ENCODE measurements around the gene NPBWR2.
"Not testable (repeated sequence)": the region's sequence is repeated elsewhere in the genome, so short reads cannot be mapped to it uniquely, and the experiment has no call there.

Gene NPBWR2

DNA sequence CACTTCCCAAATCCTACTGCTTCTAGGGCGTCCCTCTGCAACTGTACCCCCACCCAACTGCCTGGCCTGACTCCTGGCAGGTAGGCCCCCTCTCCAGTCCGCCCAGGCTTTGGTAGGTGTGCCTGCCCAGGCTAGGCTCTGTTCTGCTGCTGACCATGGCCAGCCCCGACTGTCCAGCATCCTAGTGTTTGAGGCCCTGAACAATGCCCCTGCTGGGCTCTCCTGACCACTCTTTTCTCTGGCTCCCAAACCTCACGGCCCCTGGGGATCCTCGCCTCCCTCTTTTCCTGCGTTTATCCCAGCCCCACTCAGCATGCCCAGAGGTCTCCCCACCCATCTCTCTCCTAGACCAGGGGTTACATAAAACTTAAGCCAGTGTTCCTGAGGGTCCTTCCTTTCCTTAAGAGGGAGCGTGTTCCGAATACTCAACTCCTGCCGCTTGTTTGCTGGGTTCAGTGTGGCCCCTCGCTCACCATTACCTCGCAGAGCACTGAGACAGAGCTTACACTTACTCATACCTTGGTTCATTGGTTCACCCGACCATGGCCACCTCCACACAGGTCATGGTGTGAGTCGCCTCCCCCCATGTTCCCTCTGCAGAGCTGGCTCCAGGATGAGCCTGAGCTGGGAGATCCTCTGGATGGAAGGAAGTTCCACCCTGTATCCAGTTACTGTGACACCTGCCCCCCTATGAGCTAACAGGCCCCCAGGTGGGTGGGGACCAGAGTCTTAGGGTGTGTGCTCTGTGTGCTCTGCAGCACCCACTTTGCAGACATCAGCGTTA is 35.8 kb upstream of the NPBWR2 start:
- DNase-seq (ENCODE audit: low spot score): no peak

- no peak for DNase-seq (ENCODE audit: low spot score)
Observed at GRCh38 chr20:64142590-64142989, 35.2 kb upstream of the NPBWR2 start.

- DNase-seq (ENCODE audit: low spot score): no peak
Observed at GRCh38 chr20:64140956-64141355, 33.6 kb upstream of the NPBWR2 start.

DNA sequence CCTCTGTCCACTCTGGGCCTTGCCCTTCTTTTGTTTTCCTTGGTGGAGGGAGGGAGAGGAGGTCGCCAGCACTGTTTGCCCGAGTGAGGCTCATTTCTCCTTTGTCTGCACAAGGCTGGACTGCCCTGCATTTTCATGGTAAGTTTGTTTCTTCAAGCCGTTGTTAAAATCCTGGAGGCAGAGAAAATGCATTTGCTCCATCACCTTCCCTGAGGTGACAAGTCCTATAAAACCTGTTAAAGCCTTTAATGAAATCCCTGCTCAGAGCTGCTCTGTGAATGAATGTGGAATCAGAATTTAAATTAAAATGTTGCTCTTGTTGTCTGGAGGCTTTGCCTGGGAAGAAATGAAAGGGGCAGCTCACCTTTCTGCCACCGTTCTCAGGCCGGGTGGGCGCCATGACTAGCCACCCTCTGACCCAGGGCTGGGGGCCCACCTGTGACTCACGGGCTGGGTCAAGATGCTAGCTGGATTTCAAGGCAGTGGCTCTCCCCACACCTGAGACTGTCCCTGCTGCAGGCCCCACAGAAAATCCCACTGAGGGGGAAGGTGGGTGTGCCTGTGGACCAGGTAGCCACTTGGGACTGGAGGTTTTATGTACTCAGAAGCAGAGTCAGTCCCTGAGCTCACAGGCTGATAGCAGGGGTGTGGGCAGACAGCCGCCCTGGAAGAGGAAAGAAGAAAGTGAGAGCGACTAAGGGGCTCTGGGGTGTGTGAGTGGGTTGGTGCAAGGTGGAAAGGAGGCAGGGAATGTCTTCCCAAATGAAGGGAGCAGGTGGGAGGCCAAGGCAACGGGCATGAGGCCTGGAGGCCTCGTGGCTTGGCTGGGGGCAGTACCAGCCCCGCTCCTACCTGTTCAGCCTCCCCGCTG is 32.9 kb upstream of the NPBWR2 start:
- DNase-seq (ENCODE audit: low spot score): no peak

DNA sequence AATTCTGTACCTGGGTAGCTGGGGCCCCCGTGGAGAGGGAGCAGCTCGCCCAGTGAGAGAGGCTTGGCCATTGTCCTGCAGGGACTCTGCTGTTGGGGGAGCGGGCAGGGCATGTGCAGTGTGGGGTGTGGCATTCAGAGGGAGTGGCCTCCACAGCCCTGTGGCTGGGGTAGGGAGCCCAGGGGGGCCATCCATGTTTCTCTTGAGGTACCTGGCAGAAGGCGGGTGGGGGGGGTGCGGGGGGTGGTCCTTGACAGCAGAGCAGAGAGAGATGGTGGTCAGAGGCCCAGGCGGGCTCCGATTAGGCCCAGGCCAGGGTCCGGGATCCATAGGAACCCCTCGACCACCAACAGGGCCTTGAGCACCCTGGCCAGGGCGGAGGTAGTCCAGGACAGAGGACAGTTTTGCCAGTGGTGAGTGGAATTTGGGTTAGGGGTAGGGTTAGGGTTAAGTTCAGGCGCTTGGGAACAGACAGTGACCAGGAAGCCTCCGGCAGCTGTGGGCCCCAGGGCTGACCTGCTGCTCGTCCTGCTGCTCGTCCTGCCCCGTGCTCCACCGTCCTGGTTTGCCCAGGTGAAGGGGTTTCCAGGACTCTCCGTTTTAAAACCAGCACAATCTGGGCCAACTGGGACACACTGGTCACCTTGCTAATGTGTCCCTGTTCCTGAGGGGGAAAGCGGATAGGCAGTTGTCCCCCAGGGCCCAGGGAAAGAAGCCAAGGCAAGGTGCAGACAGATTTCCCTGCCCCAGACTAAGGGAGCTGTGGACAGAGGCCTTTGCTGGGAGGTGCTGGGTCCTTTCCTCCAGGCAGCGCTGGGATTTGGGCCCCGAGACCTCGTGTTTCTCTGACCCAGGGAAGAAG is 32.1 kb upstream of the NPBWR2 start:
- no peak for DNase-seq (ENCODE audit: low spot score)

DNA sequence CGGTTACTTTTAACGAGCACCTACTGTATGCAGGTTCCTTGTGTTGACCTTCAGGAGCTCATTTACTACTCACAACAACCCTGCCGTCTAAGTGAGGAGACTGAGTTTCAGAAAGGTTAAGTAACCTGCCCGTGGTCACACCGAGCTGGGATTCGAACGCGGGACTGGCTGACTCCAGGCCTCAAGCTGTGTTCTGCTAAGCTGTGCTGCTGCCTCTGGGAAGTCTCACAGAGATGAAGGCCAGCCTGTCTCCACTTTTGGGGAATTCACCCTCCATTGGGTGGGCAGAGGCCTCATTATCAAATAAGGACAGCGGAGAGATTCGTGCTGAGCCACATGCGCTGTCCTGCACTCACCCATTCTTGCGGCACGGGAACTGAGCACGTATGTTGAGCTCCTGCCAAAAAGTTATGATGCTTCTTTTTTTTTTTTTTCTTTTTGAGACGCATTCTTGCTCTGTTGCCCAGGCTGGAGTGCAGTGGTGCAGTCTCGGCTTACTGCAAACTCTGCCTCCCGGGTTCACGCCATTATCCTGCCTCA is 31.0 kb upstream of the NPBWR2 start:
- DNase-seq (ENCODE audit: low spot score): no peak

GRCh38 chr20:64137598-64138031 is 30.2 kb upstream of the NPBWR2 start:
- no peak for DNase-seq (ENCODE audit: low spot score)

DNA sequence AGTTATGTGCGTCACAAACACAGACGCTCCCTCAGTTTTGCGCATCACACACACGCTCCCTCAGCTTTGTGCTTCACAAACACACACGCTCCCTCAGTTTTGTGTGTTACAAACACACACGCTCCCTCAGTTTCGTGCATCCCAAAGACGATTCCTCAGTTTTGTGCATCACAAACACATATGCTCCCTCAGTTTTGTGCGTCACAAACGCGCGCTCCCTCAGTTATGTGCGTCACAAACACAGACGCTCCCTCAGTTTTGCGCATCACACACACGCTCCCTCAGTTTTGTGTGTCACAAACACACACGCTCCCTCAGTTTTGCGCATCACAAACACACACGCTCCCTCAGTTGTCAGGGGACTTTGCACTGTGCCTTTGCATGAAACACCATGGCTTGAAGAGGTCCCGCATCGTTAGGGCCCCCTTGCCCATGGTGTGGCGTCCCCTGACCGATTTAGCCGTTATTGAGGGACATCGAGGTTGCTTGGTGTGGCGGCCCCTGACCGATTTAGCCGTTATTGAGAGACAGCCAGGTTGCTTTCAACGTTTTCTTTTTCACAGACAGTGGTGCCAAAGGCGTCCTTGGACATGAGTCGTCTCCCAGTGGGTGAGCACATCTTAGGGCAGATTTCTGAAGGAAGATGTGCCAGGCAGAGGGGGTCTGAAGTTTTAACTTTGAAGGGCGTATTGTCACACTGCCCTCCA is 28.8 kb upstream of the NPBWR2 start:
- DNase-seq (ENCODE audit: low spot score): no peak

- not testable (repeated sequence) for DNase-seq (ENCODE audit: low spot score)
Observed at GRCh38 chr20:64134744-64135143, 27.4 kb upstream of the NPBWR2 start.

- DNase-seq (ENCODE audit: low spot score): no peak
Observed at GRCh38 chr20:64133951-64134407, 26.6 kb upstream of the NPBWR2 start.

GRCh38 chr20:64131406-64131805 is 24.0 kb upstream of the NPBWR2 start:
- no peak for DNase-seq (ENCODE audit: low spot score)

DNA sequence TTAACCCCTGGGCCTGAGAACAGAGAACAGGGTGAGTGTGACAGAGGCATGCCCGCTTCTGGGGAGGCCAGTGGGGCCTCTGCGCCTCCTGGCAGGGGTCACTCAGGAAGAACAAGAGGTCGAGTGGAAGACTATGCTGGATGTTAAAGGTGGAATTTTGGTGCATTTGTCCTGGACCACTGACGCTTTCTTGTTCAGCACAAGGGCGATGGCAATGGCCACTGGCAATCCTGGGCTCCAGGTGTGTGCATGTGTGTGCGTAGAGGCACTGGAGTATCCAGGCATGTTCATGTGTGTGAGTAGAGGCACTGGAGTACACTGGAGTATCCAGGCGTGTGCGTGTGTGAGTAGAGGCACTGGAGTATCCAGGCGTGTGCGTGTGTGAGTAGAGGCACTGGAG is 23.5 kb upstream of the NPBWR2 start:
- no peak for DNase-seq (ENCODE audit: low spot score)

DNA sequence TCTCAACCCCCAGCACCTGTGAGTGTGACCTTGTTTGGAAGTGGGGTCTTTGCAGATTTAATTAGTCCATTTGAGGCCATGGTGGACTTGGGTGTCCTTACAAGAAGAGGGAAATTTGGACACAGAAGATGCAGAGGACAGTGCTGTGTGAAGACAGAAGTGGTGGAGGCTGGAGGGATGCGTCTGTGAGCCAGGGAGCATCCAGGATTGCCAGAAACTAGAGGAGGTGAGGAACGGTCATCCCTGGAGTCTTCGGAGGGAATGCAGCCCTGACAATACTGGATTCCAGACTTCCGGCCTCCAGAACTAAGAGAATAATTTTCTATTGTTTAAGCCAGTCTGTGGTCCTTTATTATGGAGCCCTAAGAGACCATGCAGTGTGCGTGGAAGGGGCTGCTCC is 22.9 kb upstream of the NPBWR2 start:
- DNase-seq (ENCODE audit: low spot score): no peak

DNA sequence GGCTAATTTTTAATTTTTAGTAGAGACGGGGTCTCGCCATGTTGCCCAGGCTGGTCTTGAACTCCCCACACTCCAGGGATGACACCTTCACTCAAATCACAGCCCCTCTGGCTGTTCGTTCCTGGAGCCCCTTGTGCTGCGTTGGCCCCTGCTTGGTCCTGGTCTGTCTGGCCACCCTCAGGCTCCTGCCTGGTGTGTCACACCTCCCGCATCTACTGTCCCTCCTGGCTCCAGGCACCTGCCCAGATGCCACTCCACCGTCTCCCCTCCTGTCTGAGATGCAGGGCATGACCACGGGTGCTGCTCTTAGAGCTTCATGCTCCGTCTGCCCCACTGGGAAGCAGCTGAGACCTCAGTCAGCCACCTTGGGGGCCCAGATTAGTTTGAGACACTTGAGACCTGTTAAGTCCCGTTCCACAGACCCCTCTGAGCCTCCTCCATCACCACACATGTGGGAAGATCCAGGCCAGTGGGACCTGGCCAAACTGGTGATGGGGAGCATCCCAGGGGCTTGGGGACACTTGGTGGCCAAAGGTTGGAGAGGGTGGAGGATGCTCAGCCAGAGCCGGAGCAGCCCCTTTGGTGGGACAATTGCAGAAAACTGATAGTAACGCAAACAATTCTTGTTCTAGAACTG is 21.9 kb upstream of the NPBWR2 start:
- DNase-seq (ENCODE audit: low spot score): no peak

GRCh38 chr20:64123517-64123916 is 16.2 kb upstream of the NPBWR2 start:
- DNase-seq (ENCODE audit: low spot score): not testable (repeated sequence)

GRCh38 chr20:64122927-64123326 is 15.6 kb upstream of the NPBWR2 start:
- not testable (repeated sequence) for DNase-seq (ENCODE audit: low spot score)

- DNase-seq (ENCODE audit: low spot score): no peak
Observed at GRCh38 chr20:64121586-64121985, 14.2 kb upstream of the NPBWR2 start.

DNA sequence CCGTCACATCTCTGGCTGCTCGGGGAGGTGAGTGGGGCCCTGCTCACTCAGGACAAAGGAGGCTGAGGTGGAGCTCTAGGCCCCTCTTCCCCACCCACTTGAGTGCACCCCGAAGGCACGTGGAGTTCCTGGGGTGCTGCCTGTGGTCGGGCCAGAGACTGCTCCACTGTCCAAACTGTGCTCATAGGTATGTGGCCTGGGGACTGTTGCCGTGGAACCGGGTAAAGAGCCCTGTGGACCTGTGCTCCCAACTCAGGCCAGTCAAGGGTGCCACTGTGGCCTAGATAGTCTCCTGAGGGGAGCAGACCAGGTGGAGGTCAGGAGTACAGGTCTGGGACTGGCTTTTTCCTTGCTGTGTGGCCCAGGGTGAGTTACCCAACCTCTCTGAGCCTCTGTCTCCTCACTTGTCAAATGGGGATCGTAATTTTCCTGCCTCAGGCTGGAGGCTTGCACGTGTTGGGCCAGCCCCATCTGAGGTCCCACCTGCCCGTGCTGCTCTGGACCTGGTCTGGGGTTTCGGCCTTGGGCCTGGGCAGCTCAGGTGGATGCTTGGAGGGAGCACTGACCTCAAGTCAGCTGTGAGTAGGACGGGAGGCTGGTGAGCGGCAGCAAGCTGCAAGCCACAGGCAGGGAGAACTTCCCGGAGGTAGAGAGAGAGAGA is 12.4 kb upstream of the NPBWR2 start:
- no peak for DNase-seq (ENCODE audit: low spot score)

- no peak for DNase-seq (ENCODE audit: low spot score)
Observed at GRCh38 chr20:64119301-64119680, 11.9 kb upstream of the NPBWR2 start.

DNA sequence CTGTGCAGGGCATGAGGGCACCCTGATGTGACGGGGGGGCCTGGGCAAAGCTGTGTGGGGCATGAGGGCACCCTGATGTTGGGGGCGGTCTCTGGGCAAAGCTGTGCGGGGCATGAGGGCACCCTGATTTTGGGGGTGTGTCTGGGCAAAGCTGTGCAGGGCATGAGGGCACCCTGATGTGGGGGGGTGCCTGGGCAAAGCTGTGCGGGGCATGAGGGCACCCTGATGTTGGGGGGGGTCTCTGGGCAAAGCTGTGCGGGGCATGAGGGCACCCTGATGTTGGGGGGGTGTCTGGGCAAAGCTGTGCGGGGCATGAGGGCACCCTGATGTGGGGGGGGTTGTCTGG is 10.0 kb upstream of the NPBWR2 start:
- not testable (repeated sequence) for DNase-seq (ENCODE audit: low spot score)

Measured in ecto neural progenitor cell (in vitro differentiated cells).